NCI-H2196 treated with DMSO at 0.1 percent for 48 hours (cell line): ENCODE data around the gene DDRGK1.
"Not testable (repeated sequence)": the region's sequence is repeated elsewhere in the genome, so short reads cannot be mapped to it uniquely, and the experiment has no call there.

Experiments used
- DNase-seq: peaks from one replicate; lab custom pipeline; 2025; ENCODE audit not compliant: unreplicated experiment; lab: John Stamatoyannopoulos, UW

Gene DDRGK1

GRCh38 chr20:3188823-3189413 is 15.6 kb downstream of the DDRGK1 start:
- no peak for DNase-seq

- DNase-seq = not testable (repeated sequence)
Measured at GRCh38 chr20:3187861-3188260, 16.6 kb downstream of the DDRGK1 start.

GRCh38 chr20:3183896-3184612 is 20.4 kb downstream of the DDRGK1 start:
- DNase-seq = no peak

- DNase-seq = not testable (repeated sequence)
Measured at GRCh38 chr20:3182429-3182828, 22.1 kb downstream of the DDRGK1 start.

GRCh38 chr20:3181270-3181669 is 23.2 kb downstream of the DDRGK1 start:
- DNase-seq = no peak

GRCh38 chr20:3180319-3180718 is 24.2 kb downstream of the DDRGK1 start:
- no peak for DNase-seq

GRCh38 chr20:3177746-3178485 is 26.6 kb downstream of the DDRGK1 start:
- no peak for DNase-seq

- DNase-seq = no peak
Measured at GRCh38 chr20:3175270-3175669, 29.2 kb downstream of the DDRGK1 start.

GRCh38 chr20:3174442-3175261 is 29.8 kb downstream of the DDRGK1 start:
- DNase-seq = no peak

GRCh38 chr20:3173610-3174441 is 30.7 kb downstream of the DDRGK1 start:
- DNase-seq = peak; percentile 68

- DNase-seq = no peak
Measured at GRCh38 chr20:3172933-3173609, 31.4 kb downstream of the DDRGK1 start, which contains the start of gene LZTS3. Gene LZTS3, minus strand, starts transcription at chr20:3173549. Its CDS starts 6,386 bp downstream, at chr20:3167163.

GRCh38 chr20:3172126-3172932 is 32.2 kb downstream of the DDRGK1 start:
- no peak for DNase-seq

- no peak for DNase-seq
Measured at GRCh38 chr20:3171391-3172125, 32.9 kb downstream of the DDRGK1 start.

- no peak for DNase-seq
Measured at GRCh38 chr20:3168829-3169590, 35.5 kb downstream of the DDRGK1 start.

GRCh38 chr20:3168079-3168828 is 36.2 kb downstream of the DDRGK1 start:
- no peak for DNase-seq

- DNase-seq = no peak
Measured at GRCh38 chr20:3167738-3168078, 36.8 kb downstream of the DDRGK1 start.

GRCh38 chr20:3166913-3167342 is 37.6 kb downstream of the DDRGK1 start:
- no peak for DNase-seq
